Naive thymus-derived CD4-positive, alpha-beta T cell (primary cell): ENCODE measurements around the gene TIGD4. TPM values are rescaled to one million over a fixed set of nuclear protein-coding genes. Genes with fewer than 3 reads are reported as not detected.
"Not testable (repeated sequence)": the region's sequence is repeated elsewhere in the genome, so short reads cannot be mapped to it uniquely, and the experiment has no call there.

Source experiments
- ATAC-seq: fragments of 150-1000 bp; cut with Tn5 transposase; 2 replicates; pipeline ENCODE4 v1.10.0; 2021; ENCODE audit warnings: mild to moderate bottlenecking, moderate library complexity
- CTCF ChIA-PET: fragments of 350-600 bp; sonication (Branson Sonifier 250); formaldehyde crosslinking; loops from one replicate; lab custom pipeline; 2021; ENCODE audit warnings: antibody characterized with exemption; lab: Charles Lee
- POLR2A ChIA-PET: fragments of 350-600 bp; sonication (Branson Sonifier 250); formaldehyde crosslinking; loops from one replicate; lab custom pipeline; 2021; ENCODE audit warnings: antibody characterized with exemption, inconsistent platforms; lab: Charles Lee
- DNase-seq, 9 donors: peaks; one replicate each; pipeline versions ENCODE4 v3.0.0 to v3.0.0-alpha.2; 2020 to 2022; ENCODE audit warnings: mixed read lengths in 1 of 9
- H3K27ac ChIP-seq: one replicate; pipeline ENCODE4 v1.7.0; 2013; ENCODE audit warnings: mild to moderate bottlenecking, low read depth, low read length, moderate library complexity
- H3K27me3 ChIP-seq, 2 donors: one replicate each; pipeline ENCODE4 v1.7.0; 2013; ENCODE audit warnings: low read length in 2 of 2, mild to moderate bottlenecking in 2 of 2, moderate library complexity in 2 of 2; ENCODE audit not compliant: control insufficient read depth in 2 of 2, insufficient read depth in 2 of 2
- H3K36me3 ChIP-seq, 3 experiments: 1 replicate in 2 of 3; 2 replicates in 1 of 3; pipeline ENCODE4 v1.7.0; 2013; ENCODE audit warnings: low read length in 3 of 3, mild to moderate bottlenecking in 3 of 3, moderate library complexity in 1 of 3; ENCODE audit not compliant: insufficient read depth in 3 of 3, control insufficient read depth in 2 of 3
- H3K4me1 ChIP-seq, 2 donors: one replicate each; pipeline ENCODE4 v1.7.0; 2013; ENCODE audit warnings: low read length in 2 of 2, mild to moderate bottlenecking in 2 of 2, moderate library complexity in 1 of 2; ENCODE audit not compliant: control insufficient read depth in 2 of 2, insufficient read depth in 2 of 2
- H3K4me3 ChIP-seq: 2 replicates; pipeline ENCODE4 v1.7.0; 2013; ENCODE audit warnings: mild to moderate bottlenecking, low read length
- H3K9me3 ChIP-seq, 3 experiments: 1 replicate in 2 of 3; 2 replicates in 1 of 3; pipeline ENCODE4 v1.7.0; 2013; ENCODE audit warnings: low read length in 3 of 3; ENCODE audit not compliant: control insufficient read depth in 2 of 3
- H3K27ac Mint-ChIP-seq, 9 donors: one replicate each; pipeline ENCODE4 v1.8.0; 2020 to 2022; ENCODE audit warnings: mixed read lengths in 9 of 9, mild to moderate bottlenecking in 8 of 9, moderate library complexity in 5 of 9, inconsistent platforms in 2 of 9
- H3K27me3 Mint-ChIP-seq, 5 donors: one replicate each; pipeline ENCODE4 v1.8.0; 2021 to 2022; ENCODE audit warnings: mixed read lengths in 5 of 5, mild to moderate bottlenecking in 1 of 5
- H3K36me3 Mint-ChIP-seq, 5 donors: one replicate each; pipeline ENCODE4 v1.8.0; 2020 to 2022; ENCODE audit warnings: mixed read lengths in 5 of 5, mild to moderate bottlenecking in 3 of 5, inconsistent platforms in 1 of 5
- H3K4me1 Mint-ChIP-seq, 7 donors: one replicate each; pipeline ENCODE4 v1.8.0; 2020 to 2022; ENCODE audit warnings: mixed read lengths in 7 of 7, mild to moderate bottlenecking in 3 of 7, inconsistent platforms in 1 of 7
- H3K4me3 Mint-ChIP-seq, 10 donors: one replicate each; pipeline ENCODE4 v1.8.0; 2020 to 2022; ENCODE audit warnings: mild to moderate bottlenecking in 10 of 10, mixed read lengths in 10 of 10, moderate library complexity in 6 of 10, inconsistent platforms in 2 of 10
- H3K9me3 Mint-ChIP-seq, 11 donors: one replicate each; pipeline ENCODE4 v1.8.0; 2020 to 2022; ENCODE audit warnings: mixed read lengths in 11 of 11, mild to moderate bottlenecking in 4 of 11, inconsistent platforms in 1 of 11, moderate library complexity in 1 of 11
- intact Hi-C, 2 donors: fragments of 100-400 bp; cut with micrococcal nuclease; formaldehyde crosslinking; loops; one replicate each; pipeline ENCODE4 v1.15.1; 2023
- polyA plus RNA-seq, 2 donors: library from polyadenylated mRNA; unstranded; fragments of 300-500 nt; fragmentation: Illumina TruSeq; gene quantifications; one replicate each; pipeline ENCODE4 v1.2.3, GENCODE V29; 2021
- total RNA-seq, 6 experiments: library from RNA in 5 of 6; stranded (reverse) in 5 of 6; gene quantifications; 1 replicate in 5 of 6; 2 replicates in 1 of 6; pipeline ENCODE4 v1.2.3 and lab custom pipeline; 2021 to 2026

TIGD4 gene
- total and polyA plus RNA-seq, 7 experiments from 2014 or later: 0.13 to 0.19 (median 0.15) TPM; not detected in 4

DNA sequence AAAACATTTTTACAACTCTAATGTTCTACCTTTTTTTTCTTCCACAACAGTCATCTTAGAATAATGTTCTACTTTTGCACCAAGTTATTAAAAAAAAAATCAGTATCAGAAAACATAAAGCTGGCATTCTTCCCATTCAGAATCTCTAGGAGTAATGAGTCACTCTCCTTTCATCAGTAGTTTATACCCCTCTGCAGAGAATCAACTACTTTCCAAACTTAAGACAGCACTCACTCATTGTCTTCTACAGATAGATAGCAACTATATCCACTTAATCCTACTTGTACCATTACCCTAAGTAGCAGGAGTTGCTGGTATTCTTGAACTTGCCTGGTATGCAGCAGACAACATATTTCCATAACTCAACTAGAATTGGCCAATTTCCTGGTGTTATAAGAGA lies 3.2 kb downstream of the TIGD4 start:
- H3K4me3 Mint-ChIP-seq: no peak overlapping the region
- H3K27me3 ChIP-seq: no peaks in the 10 kb centered on the region
- POLR2A ChIA-PET: no interaction called here

DNA sequence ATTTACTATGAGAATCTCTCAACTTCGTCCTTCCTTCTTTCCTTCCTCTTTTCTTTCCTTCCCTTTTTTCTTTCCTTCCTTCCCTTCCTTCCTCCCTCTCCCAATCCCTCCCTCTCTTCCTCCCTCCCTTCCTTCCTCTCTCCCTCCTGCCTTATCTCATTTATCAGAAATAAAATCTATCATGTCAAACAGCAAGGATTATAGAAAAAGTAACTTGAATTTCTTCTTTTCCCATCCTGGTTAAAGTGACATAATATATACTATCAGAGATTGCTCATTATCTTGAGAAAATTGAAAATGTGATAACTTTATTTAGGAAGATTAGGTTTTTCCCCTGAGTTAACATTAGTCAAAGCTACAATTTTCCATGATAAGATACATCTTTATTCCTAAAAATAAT lies 5.6 kb downstream of the TIGD4 start:
- H3K4me1 Mint-ChIP-seq: peaks cover 6 to 23% (median 8%) of the 10 kb centered on the region in 7 donors
- no peaks in the 10 kb centered on the region for H3K36me3 Mint-ChIP-seq
- no peaks in the 10 kb centered on the region for H3K9me3 Mint-ChIP-seq
- H3K27ac ChIP-seq: no peak overlapping the region
- ChIA-PET POLR2A (no interaction called here), CTCF (no interaction called here)
- no peaks in the 10 kb centered on the region for H3K27me3 ChIP-seq
- H3K9me3 ChIP-seq: no peaks in the 10 kb centered on the region
- H3K27me3 Mint-ChIP-seq: peaks cover 0 to 32% (median 6%) of the 10 kb centered on the region in 5 donors
- H3K4me3 ChIP-seq: no peak overlapping the region
- H3K36me3 ChIP-seq: no peaks in the 10 kb centered on the region
- H3K27ac Mint-ChIP-seq: no peak overlapping the region
- no peak overlapping the region for H3K4me3 Mint-ChIP-seq
- ATAC-seq: no peak
- no peaks in the 10 kb centered on the region for H3K4me1 ChIP-seq
- no peak for DNase-seq
- intact Hi-C loops: no loop called here

More for the DNA sequence above, 3.2 kb downstream of the TIGD4 start:
- H3K27ac ChIP-seq: no peak overlapping the region
- H3K36me3 ChIP-seq: no peaks in the 10 kb centered on the region
- no peak for ATAC-seq
- H3K9me3 ChIP-seq: no peaks in the 10 kb centered on the region
- H3K9me3 Mint-ChIP-seq: peaks cover 0 to 7% (median 0%) of the 10 kb centered on the region in 11 donors
- H3K36me3 Mint-ChIP-seq: no peaks in the 10 kb centered on the region
- H3K4me3 ChIP-seq: no peak overlapping the region
- peaks cover 13 to 39% (median 22%) of the 10 kb centered on the region in 7 donors for H3K4me1 Mint-ChIP-seq
- CTCF ChIA-PET: no interaction called here
- H3K4me1 ChIP-seq: peaks cover 7 to 8% of the 10 kb centered on the region in 2 donors
- intact Hi-C loops: loop anchor here in 1 of 2 donors (5.0 kb wide), 1 partner anchor 319 kb away; no protein-coding TSS in a partner anchor
- H3K27me3 Mint-ChIP-seq: peaks cover 0 to 29% (median 6%) of the 10 kb centered on the region in 5 donors
- no peak for DNase-seq
- no peak overlapping the region for H3K27ac Mint-ChIP-seq

DNA sequence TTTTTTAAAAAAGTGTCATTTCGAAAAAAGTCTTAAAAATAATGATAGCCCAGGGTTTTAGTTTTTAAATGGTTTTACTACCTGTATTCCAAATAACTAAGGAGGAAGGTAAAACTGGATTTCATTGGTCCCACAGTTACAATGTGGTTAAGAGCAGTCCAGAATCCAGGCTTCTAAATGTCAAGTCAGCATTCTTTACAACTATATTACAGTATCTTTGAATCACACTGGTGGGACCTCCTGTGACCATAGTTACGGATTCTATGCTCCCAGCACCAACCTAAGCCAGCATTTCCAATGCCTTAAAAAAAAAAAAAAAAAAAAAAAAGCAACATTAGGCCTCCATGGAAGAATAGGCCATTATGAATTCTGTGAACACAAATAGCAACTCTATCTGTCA lies 6.2 kb downstream of the TIGD4 start:
- Histone ChIP-seq H3K4me3 (no peak overlapping the region), H3K9me3 (no peaks in the 10 kb centered on the region), H3K27me3 (no peaks in the 10 kb centered on the region), H3K27ac (no peak overlapping the region), H3K4me1 (no peaks in the 10 kb centered on the region), H3K36me3 (no peaks in the 10 kb centered on the region)
- intact Hi-C loops: no loop called here
- ChIA-PET CTCF (no interaction called here), POLR2A (no interaction called here)
- DNase-seq (no peak), ATAC-seq (no peak)
- H3K4me1 Mint-ChIP-seq: peaks cover under 1 to 17% (median 2%) of the 10 kb centered on the region in 7 donors
- H3K27me3 Mint-ChIP-seq: peaks cover 0 to 26% (median 6%) of the 10 kb centered on the region in 5 donors
- H3K36me3 Mint-ChIP-seq: no peaks in the 10 kb centered on the region
- H3K27ac Mint-ChIP-seq: no peak overlapping the region
- no peaks in the 10 kb centered on the region for H3K9me3 Mint-ChIP-seq
- no peak overlapping the region for H3K4me3 Mint-ChIP-seq

DNA sequence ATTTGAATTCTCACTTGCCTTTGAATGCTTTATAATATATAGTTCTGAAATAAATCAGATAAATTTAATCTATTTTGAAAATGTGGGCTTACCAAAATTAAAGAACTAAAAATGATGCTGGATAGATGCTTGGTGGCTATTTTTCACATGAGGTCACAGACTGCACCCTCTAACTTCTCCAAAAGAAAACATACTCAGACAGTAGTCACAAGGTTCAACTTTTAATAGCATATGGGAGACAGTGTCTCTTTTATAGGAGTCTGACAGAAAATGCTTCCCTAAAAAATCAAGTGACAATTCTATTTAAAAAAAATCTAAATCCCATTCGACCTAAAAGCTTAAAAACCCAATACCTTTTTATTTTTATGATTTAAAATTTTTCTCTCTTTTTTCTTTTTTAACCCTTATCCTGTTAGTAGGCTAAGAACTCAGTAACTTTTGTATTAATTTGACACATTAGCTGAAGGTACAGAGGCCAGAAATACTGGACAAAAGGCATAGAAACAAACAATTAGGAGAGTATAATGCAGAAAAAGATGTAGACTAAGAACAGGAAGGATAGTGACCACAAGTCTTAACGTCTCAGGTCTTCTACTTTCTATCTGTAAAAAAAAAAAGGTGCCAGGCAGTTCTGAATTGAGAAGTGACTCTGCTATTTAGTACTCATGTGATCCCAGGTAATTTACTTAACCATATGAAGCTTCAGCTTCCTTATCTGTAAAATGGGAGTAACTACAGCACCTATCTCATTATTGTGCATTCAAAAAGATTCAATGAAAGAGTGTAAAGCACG lies 7.6 kb downstream of the TIGD4 start:
- ATAC-seq: no peak

DNA sequence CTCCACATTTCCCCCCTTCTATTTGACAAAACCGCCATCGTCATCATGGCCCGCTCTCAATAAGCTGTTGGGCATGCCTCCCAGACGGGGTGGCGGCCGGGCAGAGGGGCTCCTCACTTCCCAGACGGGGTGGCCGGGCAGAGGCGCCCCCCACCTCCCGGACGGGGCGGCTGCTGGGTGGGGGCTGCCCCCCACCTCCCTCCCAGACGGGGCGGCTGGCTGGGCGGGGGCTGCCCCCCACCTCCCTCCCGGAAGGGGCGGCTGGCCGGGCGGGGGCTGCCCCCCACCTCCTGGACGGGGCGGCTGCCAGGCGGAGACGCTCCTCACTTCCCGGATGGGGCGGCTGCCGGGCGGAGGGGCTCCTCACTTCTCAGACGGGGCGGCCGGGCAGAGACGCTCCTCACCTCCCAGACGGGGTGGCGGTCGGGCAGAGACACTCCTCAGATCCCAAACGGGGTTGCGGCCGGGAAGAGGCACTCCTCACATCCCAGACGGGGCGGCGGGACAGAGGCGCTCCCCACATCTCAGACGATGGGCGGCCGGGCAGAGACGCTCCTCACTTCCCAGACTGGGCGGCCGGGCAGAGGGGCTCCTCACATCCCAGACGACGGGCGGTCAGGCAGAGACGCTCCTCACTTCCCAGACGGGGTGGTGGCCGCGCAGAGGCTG lies 14.3 kb downstream of the TIGD4 start:
- H3K27ac ChIP-seq, ATAC-seq, H3K36me3 Mint-ChIP-seq, H3K27me3 ChIP-seq, DNase-seq, POLR2A ChIA-PET, H3K4me3 ChIP-seq, intact Hi-C loops, CTCF ChIA-PET, H3K36me3 ChIP-seq, H3K4me1 Mint-ChIP-seq, H3K4me3 Mint-ChIP-seq, H3K27ac Mint-ChIP-seq, H3K9me3 ChIP-seq, H3K4me1 ChIP-seq, H3K9me3 Mint-ChIP-seq: not testable (repeated sequence)
- H3K27me3 Mint-ChIP-seq: peaks cover 0 to 33% (median 7%) of the 10 kb centered on the region in 5 donors

More for the DNA sequence above, 7.6 kb downstream of the TIGD4 start:
- Histone ChIP-seq H3K4me3 (no peak overlapping the region), H3K27ac (no peak overlapping the region), H3K36me3 (no peaks in the 10 kb centered on the region), H3K4me1 (no peaks in the 10 kb centered on the region), H3K9me3 (no peaks in the 10 kb centered on the region), H3K27me3 (no peaks in the 10 kb centered on the region)
- DNase-seq: no peak
- Mint-ChIP-seq H3K4me3 (no peak overlapping the region), H3K9me3 (no peaks in the 10 kb centered on the region), H3K4me1 (peaks cover 0 to 6% (median 0%) of the 10 kb centered on the region in 7 donors), H3K36me3 (no peaks in the 10 kb centered on the region), H3K27me3 (peaks cover 0 to 18% (median 0%) of the 10 kb centered on the region in 5 donors), H3K27ac (no peak overlapping the region)
- POLR2A ChIA-PET: no interaction called here
- intact Hi-C loops: no loop called here
- CTCF ChIA-PET: interaction anchor here (0.6 kb wide), 1 partner anchor 1780 kb away, joined by 3 read pairs; no protein-coding TSS in a partner anchor

DNA sequence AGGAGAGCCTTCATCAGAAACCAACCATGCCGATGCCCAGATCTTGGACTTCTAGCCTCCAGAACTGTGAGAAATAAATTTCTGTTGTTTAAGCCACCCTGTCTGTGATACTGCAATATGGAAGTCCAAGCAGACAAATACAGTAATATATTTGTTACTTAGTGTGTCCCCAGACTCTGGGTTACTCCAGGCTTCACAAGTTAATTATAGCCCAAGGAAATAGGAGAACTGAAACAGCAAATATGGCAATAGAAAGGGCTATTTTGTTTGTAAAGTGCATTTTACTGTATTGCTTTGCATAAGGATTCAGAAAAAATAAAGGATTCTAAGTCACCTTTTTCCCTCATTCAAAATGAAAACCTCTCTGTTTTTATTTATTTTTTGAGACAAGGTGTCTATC lies 15.7 kb downstream of the TIGD4 start:
- Histone ChIP-seq H3K4me3 (no peak overlapping the region), H3K4me1 (no peaks in the 10 kb centered on the region), H3K27me3 (no peaks in the 10 kb centered on the region), H3K36me3 (no peaks in the 10 kb centered on the region), H3K9me3 (no peaks in the 10 kb centered on the region), H3K27ac (no peak overlapping the region)
- Mint-ChIP-seq H3K27ac (no peak overlapping the region), H3K4me3 (no peak overlapping the region), H3K27me3 (peaks cover 0 to 37% (median 11%) of the 10 kb centered on the region in 5 donors), H3K4me1 (peaks cover 0 to 3% (median 0%) of the 10 kb centered on the region in 7 donors), H3K9me3 (peaks cover 0 to 2% (median 0%) of the 10 kb centered on the region in 11 donors), H3K36me3 (no peaks in the 10 kb centered on the region)
- DNase-seq (no peak), ATAC-seq (no peak)
- ChIA-PET POLR2A (interaction anchor here (0.6 kb wide), 1 partner anchor 783 kb away, joined by 3 read pairs; no protein-coding TSS in a partner anchor), CTCF (no interaction called here)
- intact Hi-C loops: no loop called here
